BE2C (cell line): ENCODE data around the gene PROM1.

Experiments
- DNase-seq: peaks from one replicate; pipeline ENCODE4 v3.0.0-alpha.2; 2020
- H3K27me3 ChIP-seq: fragments of 250-450 bp; sonication (Bioruptor Pico); 2 replicates; pipeline ENCODE4 v1.5.1; 2020; ENCODE audit warnings: mild to moderate bottlenecking
- H3K36me3 ChIP-seq: fragments of 250-450 bp; sonication (Bioruptor Pico); 2 replicates; pipeline ENCODE4 v1.5.1; 2020; ENCODE audit warnings: mild to moderate bottlenecking
- H3K4me1 ChIP-seq: fragments of 250-450 bp; sonication (Bioruptor Pico); 2 replicates; pipeline ENCODE4 v1.5.1; 2020
- H3K4me3 ChIP-seq: 2 replicates; pipeline ENCODE4 v1.5.1; 2011; ENCODE audit warnings: low read depth, low read length
- H3K9me3 ChIP-seq: fragments of 250-450 bp; sonication (Bioruptor Pico); 2 replicates; pipeline ENCODE4 v1.5.1; 2020
- CTCF ChIP-seq: IDR thresholded peaks from 2 replicates; pipeline ENCODE4 v1.5.1; 2012; ENCODE audit warnings: mild to moderate bottlenecking, low read depth, low read length

PROM1 gene

GRCh38 chr4:16125571-16126445 is 42.0 kb upstream of the PROM1 start:
- Histone ChIP-seq H3K36me3 (no peaks in the 10 kb centered on the region), H3K4me3 (no peak overlapping the region), H3K4me1 (peaks cover 6% of the 10 kb centered on the region), H3K9me3 (no peaks in the 10 kb centered on the region), H3K27me3 (no peaks in the 10 kb centered on the region)
- no peak for DNase-seq
- TF ChIP-seq CTCF = 0 out of 2 replicates have a peak, but pooled peaks have one; percentile 2

GRCh38 chr4:16124232-16124631 is 40.4 kb upstream of the PROM1 start:
- TF ChIP-seq CTCF = no peak
- H3K4me1 ChIP-seq = peaks cover 6% of the 10 kb centered on the region
- H3K27me3 ChIP-seq = no peaks in the 10 kb centered on the region
- H3K4me3 ChIP-seq = no peak overlapping the region
- H3K36me3 ChIP-seq = no peaks in the 10 kb centered on the region
- no peak for DNase-seq
- no peaks in the 10 kb centered on the region for H3K9me3 ChIP-seq

- Histone ChIP-seq H3K4me1 (no peaks in the 10 kb centered on the region), H3K36me3 (no peaks in the 10 kb centered on the region), H3K4me3 (no peak overlapping the region), H3K9me3 (no peaks in the 10 kb centered on the region), H3K27me3 (no peaks in the 10 kb centered on the region)
- no peak for DNase-seq
- no peak for TF ChIP-seq CTCF
These were observed 39.7 kb upstream of the PROM1 start for GRCh38 chr4:16123356-16124084.

GRCh38 chr4:16122784-16123183 is 39.0 kb upstream of the PROM1 start:
- DNase-seq = no peak
- no peak for TF ChIP-seq CTCF
- Histone ChIP-seq H3K4me1 (no peaks in the 10 kb centered on the region), H3K9me3 (no peaks in the 10 kb centered on the region), H3K36me3 (no peaks in the 10 kb centered on the region), H3K4me3 (no peak overlapping the region), H3K27me3 (no peaks in the 10 kb centered on the region)

- H3K27me3 ChIP-seq = no peaks in the 10 kb centered on the region
- no peaks in the 10 kb centered on the region for H3K9me3 ChIP-seq
- DNase-seq = no peak
- no peaks in the 10 kb centered on the region for H3K4me1 ChIP-seq
- H3K4me3 ChIP-seq = no peak overlapping the region
- TF ChIP-seq CTCF = no peak
- H3K36me3 ChIP-seq = no peaks in the 10 kb centered on the region
These were observed 38.5 kb upstream of the PROM1 start for GRCh38 chr4:16122308-16122711.

GRCh38 chr4:16120720-16121119 is 36.9 kb upstream of the PROM1 start:
- no peak for TF ChIP-seq CTCF
- Histone ChIP-seq H3K9me3 (no peaks in the 10 kb centered on the region), H3K4me1 (no peaks in the 10 kb centered on the region), H3K27me3 (no peaks in the 10 kb centered on the region), H3K36me3 (no peaks in the 10 kb centered on the region), H3K4me3 (no peak overlapping the region)
- no peak for DNase-seq
